Right lobe of liver (tissue), 4 donors: Measurements from ENCODE around the gene GAPVD1.

Experiments used
- CTCF ChIP-seq, 4 donors: fragments of 200-600 bp in 3 of 4; fragments of 450-650 bp in 1 of 4; IDR thresholded peaks; one replicate each; pipeline versions ENCODE4 v1.5.1 to v1.8.0; 2016 to 2022; ENCODE audit warnings: antibody characterized with exemption in 4 of 4, mild to moderate bottlenecking in 2 of 4
- POLR2A ChIP-seq: fragments of 450-650 bp; IDR thresholded peaks from one replicate; pipeline ENCODE4 v1.6.1; 2017; ENCODE audit warnings: antibody characterized with exemption, mild to moderate bottlenecking
- donor health status: DM: no; HTN: no; CAD: no.
- donor health status: DM: no; HTN: no; CAD: no.
- donor health status: DM: no; HTN: yes; CAD: no.

DNA sequence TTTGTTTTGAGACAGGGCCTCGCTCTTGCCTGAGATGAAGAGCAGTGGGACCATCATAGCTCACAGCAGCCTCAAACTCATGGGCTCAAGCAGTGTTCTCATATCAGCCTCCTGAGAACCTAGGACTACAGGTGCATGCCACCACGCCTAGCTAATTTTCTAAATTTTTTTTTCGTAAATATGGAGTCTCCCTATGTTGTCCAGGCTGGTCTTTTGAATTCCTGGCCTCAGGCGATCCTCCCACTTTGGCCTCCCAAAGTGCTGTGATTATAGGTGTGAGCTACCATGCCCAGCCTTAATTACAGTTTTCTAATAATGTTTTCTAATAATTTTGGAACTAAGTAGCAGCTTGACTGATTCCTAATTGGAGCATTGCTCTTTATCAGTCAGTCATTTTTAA is 15.1 kb downstream of the GAPVD1 start:
- TF ChIP-seq CTCF (IDR thresholded peaks at IDR 0.05) (no peak), POLR2A (no peak)
